HG02610 (cell line): ENCODE data around the gene SYNRG.
"Not testable (repeated sequence)": the region's sequence is repeated elsewhere in the genome, so short reads cannot be mapped to it uniquely, and the experiment has no call there.

Experiments used
- ATAC-seq: cut with Tn5 transposase; IDR thresholded peaks from one replicate; pipeline ENCODE4 v1.9.1; 2021; ENCODE audit warnings: mild to moderate bottlenecking, moderate library complexity; ENCODE audit not compliant: unreplicated experiment

SYNRG gene, protein sequence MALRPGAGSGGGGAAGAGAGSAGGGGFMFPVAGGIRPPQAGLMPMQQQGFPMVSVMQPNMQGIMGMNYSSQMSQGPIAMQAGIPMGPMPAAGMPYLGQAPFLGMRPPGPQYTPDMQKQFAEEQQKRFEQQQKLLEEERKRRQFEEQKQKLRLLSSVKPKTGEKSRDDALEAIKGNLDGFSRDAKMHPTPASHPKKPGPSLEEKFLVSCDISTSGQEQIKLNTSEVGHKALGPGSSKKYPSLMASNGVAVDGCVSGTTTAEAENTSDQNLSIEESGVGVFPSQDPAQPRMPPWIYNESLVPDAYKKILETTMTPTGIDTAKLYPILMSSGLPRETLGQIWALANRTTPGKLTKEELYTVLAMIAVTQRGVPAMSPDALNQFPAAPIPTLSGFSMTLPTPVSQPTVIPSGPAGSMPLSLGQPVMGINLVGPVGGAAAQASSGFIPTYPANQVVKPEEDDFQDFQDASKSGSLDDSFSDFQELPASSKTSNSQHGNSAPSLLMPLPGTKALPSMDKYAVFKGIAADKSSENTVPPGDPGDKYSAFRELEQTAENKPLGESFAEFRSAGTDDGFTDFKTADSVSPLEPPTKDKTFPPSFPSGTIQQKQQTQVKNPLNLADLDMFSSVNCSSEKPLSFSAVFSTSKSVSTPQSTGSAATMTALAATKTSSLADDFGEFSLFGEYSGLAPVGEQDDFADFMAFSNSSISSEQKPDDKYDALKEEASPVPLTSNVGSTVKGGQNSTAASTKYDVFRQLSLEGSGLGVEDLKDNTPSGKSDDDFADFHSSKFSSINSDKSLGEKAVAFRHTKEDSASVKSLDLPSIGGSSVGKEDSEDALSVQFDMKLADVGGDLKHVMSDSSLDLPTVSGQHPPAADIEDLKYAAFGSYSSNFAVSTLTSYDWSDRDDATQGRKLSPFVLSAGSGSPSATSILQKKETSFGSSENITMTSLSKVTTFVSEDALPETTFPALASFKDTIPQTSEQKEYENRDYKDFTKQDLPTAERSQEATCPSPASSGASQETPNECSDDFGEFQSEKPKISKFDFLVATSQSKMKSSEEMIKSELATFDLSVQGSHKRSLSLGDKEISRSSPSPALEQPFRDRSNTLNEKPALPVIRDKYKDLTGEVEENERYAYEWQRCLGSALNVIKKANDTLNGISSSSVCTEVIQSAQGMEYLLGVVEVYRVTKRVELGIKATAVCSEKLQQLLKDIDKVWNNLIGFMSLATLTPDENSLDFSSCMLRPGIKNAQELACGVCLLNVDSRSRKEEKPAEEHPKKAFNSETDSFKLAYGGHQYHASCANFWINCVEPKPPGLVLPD (N-terminal part only)

DNA sequence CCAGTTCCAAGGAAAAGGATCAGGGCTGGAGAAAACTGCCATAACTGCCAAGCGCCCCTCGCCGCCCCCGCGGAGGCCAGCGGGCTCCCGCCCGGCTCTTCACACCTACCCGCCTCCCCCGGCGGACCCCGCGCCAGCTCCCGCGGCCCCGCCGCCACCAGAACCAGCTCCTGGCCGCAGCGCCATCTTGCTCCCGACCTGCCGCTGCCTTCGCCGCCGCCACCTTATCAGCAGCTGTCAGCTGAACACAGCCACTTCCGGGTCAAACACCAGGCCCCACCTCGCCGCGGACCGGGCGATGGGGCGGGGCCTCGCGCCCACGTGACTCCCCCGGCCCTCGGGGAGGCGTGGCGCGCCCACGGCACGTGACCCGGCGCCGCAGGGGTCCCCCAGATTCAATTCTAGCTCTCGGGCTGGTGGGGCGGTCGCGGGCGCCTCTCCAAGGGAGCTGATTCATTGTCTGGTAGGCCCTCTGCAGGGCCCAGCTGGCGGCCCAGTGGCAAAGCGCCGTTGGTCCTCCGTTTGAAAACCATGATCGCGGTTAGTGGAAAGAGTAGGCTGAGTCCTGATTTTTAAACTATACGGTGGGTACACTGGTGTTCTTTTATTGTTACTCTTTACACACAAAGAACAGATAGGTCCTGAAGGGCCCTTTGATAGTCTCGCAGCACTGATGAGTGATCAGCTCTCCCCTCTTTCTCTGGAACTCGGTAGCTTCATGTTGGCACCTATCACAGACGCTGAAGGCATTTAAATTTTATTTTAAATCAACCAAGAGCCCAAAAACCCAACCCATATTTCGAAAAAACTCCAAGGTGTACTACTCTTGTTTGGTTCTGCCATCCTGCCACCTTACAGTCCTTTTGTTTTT lies at the start of gene SYNRG:
Gene SYNRG (minus strand): TSS at position 249 of the 871 bp plus-strand sequence. CDS start 63 bp downstream, at position 186.
- peak; percentile 86 for ATAC-seq

DNA sequence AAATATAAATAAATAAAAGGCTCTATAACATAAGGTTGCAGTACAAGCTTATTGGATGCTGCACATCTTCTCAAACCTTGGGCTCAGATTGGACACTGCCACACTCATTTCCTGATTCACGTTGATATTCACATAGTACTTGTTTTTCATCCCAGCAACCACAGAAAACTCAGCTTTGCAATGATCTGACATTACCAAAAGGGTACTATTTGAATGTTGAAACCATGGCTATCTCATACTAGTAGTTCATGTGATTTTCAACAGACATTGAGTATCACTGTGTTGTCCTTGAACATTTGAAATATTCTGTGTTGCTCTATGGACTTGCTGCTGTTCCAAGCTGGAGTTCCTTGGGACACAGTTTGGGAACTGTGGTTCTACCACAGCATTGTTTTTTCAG lies 48.0 kb upstream of the SYNRG start:
- ATAC-seq: no peak

DNA sequence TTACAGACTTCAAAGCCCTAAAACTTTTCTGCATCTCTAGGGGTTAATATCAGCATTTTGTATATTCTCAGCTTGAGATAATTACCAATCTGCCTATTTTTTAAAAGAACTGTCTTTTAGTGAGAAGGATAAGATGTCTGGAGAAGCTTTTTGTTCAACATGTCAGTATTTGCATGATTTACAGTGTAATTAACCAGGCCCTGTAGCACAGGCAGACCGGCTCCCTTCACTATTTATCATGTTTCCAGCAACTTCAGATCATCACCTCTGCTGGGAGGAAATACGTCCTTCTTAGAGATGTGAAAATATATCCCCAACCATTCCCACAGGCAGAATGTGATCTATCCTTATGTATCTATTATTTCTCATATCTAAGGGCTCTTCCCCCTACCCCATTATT lies 42.6 kb upstream of the SYNRG start:
- ATAC-seq: no peak

DNA sequence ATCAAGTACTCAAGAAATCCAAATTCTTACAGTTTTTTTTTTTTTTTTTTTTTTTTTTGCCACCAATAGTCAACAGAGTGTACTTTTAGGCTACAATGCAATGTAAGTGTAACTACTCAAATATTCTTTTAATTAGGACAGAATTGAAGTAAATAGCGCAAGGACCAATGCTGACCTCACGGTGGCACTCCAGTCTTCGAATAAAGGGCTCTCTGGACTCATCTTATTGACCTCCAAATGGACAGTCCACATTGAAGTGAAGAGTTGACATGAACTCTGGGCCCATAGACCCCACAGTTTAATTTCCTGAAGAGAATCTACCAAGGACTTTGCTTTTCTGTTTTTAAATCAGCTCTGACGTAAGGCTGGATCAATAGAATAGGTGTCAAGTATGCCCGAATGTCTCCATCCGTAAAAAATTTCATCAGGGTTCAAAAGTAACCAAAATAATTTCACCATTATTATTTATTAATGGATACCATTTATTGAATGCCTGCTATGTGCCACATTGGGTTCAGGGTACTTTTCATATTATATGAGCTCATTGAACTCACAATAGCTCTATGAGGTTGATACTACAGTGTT lies 41.3 kb upstream of the SYNRG start:
- ATAC-seq: no peak

DNA sequence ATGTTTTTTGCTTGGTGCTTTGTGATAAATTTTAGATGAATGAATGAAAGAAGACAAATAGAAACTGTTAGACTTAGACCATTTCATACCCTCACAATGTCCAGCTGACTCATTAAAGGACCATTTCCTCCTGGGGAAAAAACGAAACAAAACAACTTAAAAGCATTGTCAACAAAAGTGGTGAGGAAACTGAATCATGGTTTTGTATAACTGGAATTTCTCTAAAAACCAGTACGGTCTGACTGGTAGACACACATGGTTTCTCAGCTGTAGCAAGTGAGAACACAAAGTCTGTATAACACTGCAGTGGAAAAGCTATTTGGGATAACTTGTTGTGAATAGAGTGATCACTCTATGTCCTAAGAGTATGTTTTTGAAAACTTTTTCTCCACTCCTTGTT lies 39.3 kb upstream of the SYNRG start:
- ATAC-seq: no peak

DNA sequence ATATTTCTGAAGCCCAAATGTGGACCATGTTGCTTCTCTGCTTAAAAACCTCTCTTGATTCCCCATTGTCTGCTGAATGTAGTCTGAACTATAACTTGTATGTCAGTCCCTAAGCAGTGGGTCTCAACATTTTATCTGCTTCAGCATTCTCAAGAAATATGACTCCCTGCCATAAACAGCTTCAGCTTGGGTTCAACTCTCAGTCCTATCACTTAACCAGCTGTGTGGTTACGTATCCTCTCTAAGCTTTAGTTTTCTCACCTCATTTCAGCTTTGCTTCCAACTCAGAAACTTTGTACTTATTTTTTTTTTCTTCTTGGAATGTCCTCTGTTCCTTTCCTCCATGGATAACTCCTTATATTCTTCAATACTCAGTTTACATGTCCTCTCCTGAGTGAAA lies 38.6 kb upstream of the SYNRG start:
- ATAC-seq: no peak

DNA sequence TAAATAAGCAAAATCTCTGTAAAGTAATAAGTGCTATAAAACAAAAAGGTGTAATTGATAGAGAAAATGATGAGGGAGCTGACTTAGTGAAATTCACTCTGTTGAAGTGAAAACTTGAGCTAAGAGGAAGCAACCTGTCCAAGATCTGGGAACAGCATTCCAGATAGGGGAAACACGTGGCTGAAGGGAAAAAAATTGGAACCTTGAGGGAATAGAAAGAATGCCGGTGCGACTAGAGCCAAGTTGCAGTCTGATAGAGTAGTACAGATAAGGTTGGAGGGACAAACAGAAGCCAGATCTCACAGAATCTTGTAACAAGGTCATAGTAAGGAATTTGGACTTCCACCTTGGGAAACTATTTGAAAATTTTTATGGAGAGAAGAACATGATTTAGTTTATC lies 34.7 kb upstream of the SYNRG start:
- ATAC-seq: no peak

DNA sequence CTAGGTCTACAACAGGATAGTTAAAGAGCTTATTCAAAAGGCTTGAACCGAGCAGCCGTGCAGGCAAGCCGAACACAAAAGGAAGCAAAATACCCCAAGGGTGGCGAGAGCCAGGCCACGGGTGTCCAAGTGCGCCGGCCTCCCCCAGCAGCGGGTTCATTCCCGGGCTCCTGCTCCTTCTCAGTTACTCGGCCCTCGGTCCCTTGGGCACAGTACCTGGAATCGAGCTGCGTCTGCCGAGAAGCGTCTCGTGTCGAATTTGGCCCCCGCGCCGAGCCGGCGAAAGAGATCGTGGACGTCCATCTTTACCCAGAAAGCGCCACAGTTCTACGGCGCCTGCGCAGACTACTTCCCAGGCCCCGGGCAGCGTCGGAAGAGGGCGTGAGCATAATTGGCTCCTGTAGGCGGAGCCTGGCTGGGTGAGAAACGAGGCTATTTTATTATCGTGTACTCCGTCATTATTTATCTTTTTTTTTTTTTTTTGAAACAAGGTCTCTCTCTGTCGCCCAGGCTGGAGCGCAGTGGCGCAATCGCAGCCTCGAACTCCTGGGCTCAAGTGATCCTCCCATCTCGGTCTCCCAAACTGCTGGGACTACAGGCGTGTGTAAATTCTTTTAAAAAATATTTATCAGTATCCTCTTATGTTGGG lies 34.0 kb upstream of the SYNRG start, which contains the start of gene DDX52:
Gene DDX52 (minus strand): TSS at position 329 of the 649 bp plus-strand sequence. CDS start 26 bp downstream, at position 303.
- peak; percentile 69 for ATAC-seq

DNA sequence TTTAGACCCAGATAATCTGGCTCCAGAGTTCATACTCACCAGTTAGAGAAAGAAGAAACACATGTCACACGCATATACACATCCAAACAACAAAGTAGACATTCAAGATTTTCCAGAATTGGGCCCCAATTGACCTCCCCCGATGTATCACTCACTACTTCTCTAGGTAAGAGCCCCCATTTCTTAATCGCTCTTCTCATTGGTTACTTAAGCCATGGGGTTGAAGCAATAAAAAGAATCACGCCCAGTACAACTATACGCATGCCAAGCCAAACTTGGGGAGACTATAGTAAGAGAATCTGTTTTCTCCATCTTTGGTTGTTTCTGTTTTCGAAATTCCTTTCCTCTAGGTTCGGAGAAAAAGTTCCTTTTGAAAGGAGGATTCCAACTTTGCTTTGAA lies 33.5 kb upstream of the SYNRG start:
- ATAC-seq: no peak

DNA sequence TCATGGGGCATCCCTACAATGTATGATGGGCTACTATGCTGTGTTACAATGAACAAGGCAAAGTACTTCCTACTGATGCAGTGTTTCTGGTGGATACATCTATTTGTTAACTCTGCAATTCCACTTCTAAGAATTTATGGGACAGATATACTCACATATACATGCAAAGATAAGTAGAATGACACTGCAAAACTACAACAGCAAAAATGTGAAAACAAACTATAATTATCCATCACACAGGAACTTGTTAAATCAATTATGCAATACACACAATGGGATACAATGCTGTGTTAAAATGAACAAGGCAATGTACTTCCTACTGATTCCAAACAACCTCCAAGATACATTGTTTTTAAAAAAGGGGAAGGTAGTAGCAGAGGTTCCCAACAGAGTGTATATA lies 30.8 kb upstream of the SYNRG start:
- no peak for ATAC-seq

DNA sequence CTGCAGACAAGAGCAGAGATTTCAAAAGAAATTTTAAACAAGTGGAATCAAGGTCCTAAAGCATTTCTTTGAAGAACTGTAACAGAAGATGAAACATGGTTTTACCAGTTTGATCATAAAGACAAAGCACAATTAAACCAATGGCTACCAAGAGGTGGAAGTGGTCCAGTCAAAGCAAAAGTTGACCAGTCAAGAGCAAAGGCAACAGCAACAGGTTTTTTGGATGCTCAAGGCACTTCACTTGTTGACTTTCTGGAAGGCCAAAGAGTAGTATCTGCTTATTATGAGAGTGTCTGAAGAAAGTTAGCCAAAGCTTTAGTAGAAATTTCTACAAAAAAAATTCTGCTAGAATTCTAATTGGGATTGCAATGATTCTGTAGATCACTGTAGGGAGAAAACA lies 28.7 kb upstream of the SYNRG start:
- ATAC-seq: no peak

DNA sequence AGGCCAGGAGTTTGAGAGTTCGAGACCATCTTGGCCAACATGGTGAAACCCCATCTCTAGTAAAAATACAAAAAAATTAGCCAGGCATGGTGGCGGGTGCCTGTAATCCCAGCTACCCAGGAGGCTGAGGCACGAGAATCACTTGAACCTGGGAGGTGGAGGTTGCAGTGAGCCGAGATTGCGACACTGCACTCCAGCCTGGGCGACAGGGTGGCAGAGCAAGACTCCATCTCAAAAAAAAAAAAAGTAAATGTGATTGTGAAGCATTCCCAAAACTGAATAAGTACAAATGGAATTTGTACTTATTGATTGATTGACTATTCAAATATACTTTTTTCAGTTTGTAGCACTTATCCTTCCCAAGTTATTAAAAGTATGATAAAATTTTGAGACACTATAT lies 7.2 kb upstream of the SYNRG start:
- not testable (repeated sequence) for ATAC-seq

DNA sequence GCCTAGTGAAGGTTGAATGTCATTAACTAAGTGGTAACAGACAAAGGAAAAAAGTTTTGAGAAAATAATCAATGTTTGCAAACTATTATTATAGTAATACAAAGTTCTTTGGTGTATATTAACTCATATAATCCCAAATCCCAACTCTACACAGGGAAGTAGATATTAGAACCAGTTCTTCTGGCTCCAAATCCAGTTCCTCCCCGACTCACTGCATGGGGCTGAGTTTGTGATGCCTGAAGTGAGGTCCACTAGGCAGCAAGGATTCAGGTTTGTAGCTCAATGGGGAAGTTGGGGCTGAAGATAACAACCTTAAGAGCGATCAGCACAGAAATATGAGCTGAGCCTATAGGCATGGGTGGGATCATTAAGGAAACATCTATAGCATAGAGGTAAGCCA lies 5.6 kb upstream of the SYNRG start:
- no peak for ATAC-seq

DNA sequence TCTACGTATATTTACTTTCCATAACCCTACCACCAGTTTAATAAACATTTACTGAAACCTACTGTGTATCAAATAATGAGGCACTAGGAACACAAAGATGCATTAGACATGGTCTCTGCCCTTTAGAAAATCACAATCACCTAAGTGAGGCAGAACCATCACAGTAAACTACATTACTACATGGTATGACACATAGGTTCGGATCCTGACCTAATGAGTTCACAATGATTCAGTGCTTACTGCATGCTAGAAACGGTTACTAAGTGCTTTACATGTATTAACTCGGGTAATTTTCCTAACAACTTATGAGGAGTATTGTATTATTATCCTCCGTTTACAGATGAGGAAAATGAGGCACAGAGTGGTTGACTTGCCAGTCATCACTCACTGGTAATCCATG lies 5.2 kb upstream of the SYNRG start:
- ATAC-seq: no peak

DNA sequence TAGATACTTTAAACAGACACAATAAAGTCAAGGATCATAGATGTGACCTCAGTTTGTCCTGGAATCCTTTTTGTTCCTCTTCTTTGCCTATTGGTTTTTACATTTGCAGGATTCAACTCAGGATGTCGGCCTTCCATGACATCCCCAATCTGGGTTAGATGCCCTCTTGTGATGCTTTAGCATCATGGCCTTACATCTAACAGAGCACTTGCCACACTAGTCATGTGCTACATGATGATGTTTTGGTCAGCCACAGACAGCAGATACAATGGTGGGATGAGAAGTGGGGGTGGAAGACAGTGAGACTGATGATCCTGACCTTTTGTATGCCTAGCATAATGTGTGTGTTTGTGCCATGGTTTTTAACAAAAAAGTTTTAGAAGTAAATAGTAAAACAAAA lies 1.8 kb upstream of the SYNRG start:
- ATAC-seq: no peak

DNA sequence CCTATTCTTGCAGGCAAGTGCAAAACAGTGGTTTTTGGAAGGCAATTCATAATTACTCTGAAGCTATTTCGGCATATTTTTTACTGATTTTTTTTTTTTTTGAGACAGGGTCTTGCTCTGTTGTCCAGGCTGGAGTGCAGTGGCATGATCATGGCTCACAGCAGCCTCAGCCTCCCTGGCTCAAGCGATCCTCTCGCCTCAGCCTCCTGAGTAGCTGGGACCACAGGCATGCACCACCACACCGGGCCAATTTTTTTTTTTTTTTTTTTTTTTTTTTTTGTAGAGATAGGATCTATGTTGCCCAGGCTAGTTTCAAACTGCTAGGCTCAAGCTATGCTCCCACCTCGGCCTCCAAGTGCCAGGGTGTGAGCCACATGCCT lies 813 bp upstream of the SYNRG start:
- ATAC-seq: not testable (repeated sequence)

DNA sequence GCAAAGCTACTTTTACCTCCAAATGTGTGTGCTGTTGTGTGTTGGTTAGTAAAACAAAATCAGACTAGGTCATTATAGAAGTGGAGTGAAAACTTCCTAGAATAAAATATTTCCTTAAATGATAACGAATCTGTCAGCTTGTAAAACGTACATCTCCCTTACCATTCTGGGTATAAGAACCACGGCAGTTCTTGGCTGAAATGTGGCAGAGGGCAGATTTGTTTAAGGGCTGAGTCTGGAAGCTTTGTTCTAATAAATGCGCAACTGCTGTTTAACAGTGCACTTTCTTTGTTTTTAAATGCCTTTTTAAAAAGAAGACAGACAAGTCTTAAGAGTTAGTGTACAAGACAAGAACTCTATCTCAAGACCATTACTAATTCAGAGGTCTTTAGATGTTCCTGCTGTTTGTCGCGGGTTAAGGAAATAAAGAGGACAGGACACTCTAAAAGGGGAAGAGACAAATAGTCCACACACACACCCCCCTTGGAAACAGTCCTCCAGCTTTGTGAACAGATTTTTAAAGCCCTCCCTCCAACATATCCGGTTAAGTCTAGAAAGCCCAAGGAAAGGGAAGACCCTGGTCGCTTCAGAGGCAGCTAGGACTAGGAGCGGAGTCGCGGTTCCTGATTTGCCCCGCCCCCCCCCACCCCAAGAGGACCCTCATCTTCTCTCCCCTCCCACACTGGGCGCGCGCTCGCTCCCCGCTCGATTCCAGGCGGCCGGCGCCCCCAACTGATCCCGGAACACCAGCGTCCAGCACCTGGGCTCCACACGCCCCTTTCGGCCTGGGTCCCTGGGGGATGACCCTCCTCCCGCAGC lies 658 bp downstream of the SYNRG start:
- ATAC-seq: peak; percentile 13

DNA sequence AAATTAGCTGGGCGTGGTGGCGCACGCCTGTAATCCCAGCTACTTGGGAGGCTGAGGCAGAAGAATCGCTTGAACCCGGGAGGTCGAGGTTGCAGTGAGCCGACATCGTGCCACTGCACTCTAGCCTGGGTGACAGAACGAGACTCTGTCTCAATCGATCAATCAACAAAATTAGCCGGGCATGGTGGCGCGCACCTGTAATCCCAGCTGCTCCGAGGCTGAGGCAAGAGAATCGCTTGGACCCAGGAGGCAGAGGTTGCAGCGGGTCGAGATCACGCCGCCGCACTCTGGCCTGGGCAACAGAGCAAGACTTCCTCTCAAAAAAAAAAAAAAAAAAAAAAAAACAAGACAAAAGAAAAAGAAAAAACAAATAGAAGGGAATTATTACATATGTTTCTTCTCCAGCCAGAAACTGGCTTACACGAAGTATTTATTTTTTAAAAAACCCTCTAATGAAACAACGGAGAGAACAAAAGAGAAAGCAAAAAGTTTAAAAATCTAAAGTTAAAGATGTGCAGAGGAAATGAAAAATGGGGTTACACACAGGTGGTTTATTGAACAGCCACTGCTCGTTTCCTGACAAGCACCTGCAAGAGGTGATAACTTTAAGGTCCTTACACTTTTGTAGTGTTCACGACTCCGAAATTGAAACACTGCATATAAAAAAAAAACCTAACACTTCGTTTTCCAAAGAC lies 1.4 kb downstream of the SYNRG start:
- ATAC-seq: no peak
